MM.1S (cell line): Measurements from ENCODE around the gene RYR2.

Experiments used
- DNase-seq: peaks from one replicate; pipeline ENCODE4 v3.0.0-alpha.2; 2015
- H2AFZ ChIP-seq: fragments of 300-600 bp; sonication (generic); 2 replicates; pipeline ENCODE4 v1.6.0; 2016; ENCODE audit warnings: antibody characterized with exemption, low read length
- H3F3A ChIP-seq: fragments of 300-600 bp; sonication (generic); 2 replicates; pipeline ENCODE4 v1.6.1; 2016; ENCODE audit warnings: mild to moderate bottlenecking, antibody characterized with exemption, low read length, moderate library complexity, mixed read lengths; ENCODE audit not compliant: insufficient read depth
- H3K27ac ChIP-seq: fragments of 300-600 bp; sonication (generic); 2 replicates; pipeline ENCODE4 v1.5.1; 2016; ENCODE audit warnings: mild to moderate bottlenecking, low read length
- H3K27me3 ChIP-seq: fragments of 300-600 bp; sonication (generic); replicated peaks from 2 replicates; pipeline ENCODE4 v1.6.0; 2016; ENCODE audit warnings: low read length; ENCODE audit not compliant: insufficient read depth
- H3K36me3 ChIP-seq: fragments of 300-600 bp; sonication (generic); replicated peaks from 2 replicates; pipeline ENCODE4 v1.6.1; 2016; ENCODE audit warnings: mild to moderate bottlenecking, low read length, mixed read lengths; ENCODE audit not compliant: insufficient read depth
- H3K4me1 ChIP-seq: fragments of 300-600 bp; sonication (generic); 2 replicates; pipeline ENCODE4 v1.6.1; 2016; ENCODE audit warnings: low read length, mixed read lengths
- H3K4me2 ChIP-seq: fragments of 300-600 bp; sonication (generic); 2 replicates; pipeline ENCODE4 v1.6.0; 2016; ENCODE audit warnings: low read depth, low read length
- H3K4me3 ChIP-seq: fragments of 300-600 bp; sonication (generic); 2 replicates; pipeline ENCODE4 v1.5.1; 2016; ENCODE audit warnings: low read length, mixed read lengths
- H3K79me2 ChIP-seq: fragments of 300-600 bp; sonication (generic); 2 replicates; pipeline ENCODE4 v1.6.1; 2016; ENCODE audit warnings: mixed run types, low read length, mixed read lengths
- H3K9ac ChIP-seq: fragments of 300-600 bp; sonication (generic); 2 replicates; pipeline ENCODE4 v1.6.1; 2016; ENCODE audit warnings: low read length, mixed read lengths
- H3K9me2 ChIP-seq: fragments of 300-600 bp; sonication (generic); replicated peaks from 2 replicates; pipeline ENCODE4 v1.6.1; 2016; ENCODE audit warnings: mild to moderate bottlenecking, low read length, mixed read lengths; ENCODE audit not compliant: insufficient read depth
- H3K9me3 ChIP-seq: fragments of 300-600 bp; sonication (generic); replicated peaks from 2 replicates; pipeline ENCODE4 v1.6.1; 2016; ENCODE audit warnings: mild to moderate bottlenecking, low read length, mixed read lengths; ENCODE audit not compliant: insufficient read depth
- H4K20me1 ChIP-seq: fragments of 300-600 bp; sonication (generic); 2 replicates; pipeline ENCODE4 v1.6.1; 2016; ENCODE audit warnings: mild to moderate bottlenecking, low read length, moderate library complexity, mixed read lengths; ENCODE audit not compliant: insufficient read depth
- EZH2 ChIP-seq: fragments of 300-600 bp; sonication (generic); optimal IDR thresholded peaks from 2 replicates; pipeline ENCODE3; 2017; ENCODE audit warnings: low read depth, mild to moderate bottlenecking, antibody characterized with exemption, low read length, mixed read lengths
- EZH2phosphoT487 ChIP-seq: fragments of 300-600 bp; sonication (generic); IDR thresholded peaks from 2 replicates; pipeline ENCODE4 v1.6.1; 2018; ENCODE audit warnings: antibody characterized with exemption, low read length
- TF ChIP-seq, protein P1 (sequence below): fragments of 300-600 bp; sonication (generic); IDR thresholded peaks from 2 replicates; pipeline ENCODE4 v1.5.1; 2016; ENCODE audit warnings: antibody characterized with exemption, low read length, mixed read lengths

The RYR2 gene

DNA sequence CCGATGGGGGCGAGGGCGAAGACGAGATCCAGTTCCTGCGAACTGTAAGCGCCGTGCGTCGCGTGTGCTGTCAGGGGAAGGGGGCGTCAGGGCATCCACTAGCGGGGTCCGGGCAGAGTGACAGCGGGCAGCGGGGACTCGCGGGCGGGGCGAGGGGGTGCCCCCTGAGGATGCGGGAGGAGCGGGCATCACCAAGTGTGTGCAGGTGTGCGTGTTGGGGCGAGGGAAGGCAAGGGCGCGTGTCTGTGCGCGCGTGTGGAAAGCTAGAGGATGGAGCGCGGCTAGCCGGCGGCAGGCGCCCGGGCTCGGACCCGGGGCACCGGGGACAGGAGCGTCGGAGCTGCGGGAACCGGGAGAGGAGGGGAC lies 525 bp downstream of the RYR2 start:
- TF ChIP-seq EZH2phosphoT487 = no peak
- no peak for TF ChIP-seq EZH2
- TF ChIP-seq, protein P1, sequence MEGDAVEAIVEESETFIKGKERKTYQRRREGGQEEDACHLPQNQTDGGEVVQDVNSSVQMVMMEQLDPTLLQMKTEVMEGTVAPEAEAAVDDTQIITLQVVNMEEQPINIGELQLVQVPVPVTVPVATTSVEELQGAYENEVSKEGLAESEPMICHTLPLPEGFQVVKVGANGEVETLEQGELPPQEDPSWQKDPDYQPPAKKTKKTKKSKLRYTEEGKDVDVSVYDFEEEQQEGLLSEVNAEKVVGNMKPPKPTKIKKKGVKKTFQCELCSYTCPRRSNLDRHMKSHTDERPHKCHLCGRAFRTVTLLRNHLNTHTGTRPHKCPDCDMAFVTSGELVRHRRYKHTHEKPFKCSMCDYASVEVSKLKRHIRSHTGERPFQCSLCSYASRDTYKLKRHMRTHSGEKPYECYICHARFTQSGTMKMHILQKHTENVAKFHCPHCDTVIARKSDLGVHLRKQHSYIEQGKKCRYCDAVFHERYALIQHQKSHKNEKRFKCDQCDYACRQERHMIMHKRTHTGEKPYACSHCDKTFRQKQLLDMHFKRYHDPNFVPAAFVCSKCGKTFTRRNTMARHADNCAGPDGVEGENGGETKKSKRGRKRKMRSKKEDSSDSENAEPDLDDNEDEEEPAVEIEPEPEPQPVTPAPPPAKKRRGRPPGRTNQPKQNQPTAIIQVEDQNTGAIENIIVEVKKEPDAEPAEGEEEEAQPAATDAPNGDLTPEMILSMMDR = no peak
- Histone ChIP-seq H3F3A (no peaks in the 10 kb centered on the region), H2AFZ (no peak overlapping the region), H3K4me3 (no peak overlapping the region), H3K36me3 (no peaks in the 10 kb centered on the region), H3K4me2 (no peak overlapping the region), H3K9me3 (no peaks in the 10 kb centered on the region), H4K20me1 (no peaks in the 10 kb centered on the region), H3K27ac (no peak overlapping the region), H3K79me2 (no peaks in the 10 kb centered on the region), H3K9ac (no peak overlapping the region), H3K9me2 (no peaks in the 10 kb centered on the region), H3K27me3 (no peaks in the 10 kb centered on the region), H3K4me1 (no peaks in the 10 kb centered on the region)
- no peak for DNase-seq

GRCh38 chr1:237042892-237043576 lies 1.1 kb downstream of the RYR2 start:
- H4K20me1 ChIP-seq = no peaks in the 10 kb centered on the region
- H3K36me3 ChIP-seq = no peaks in the 10 kb centered on the region
- H3K79me2 ChIP-seq = no peaks in the 10 kb centered on the region
- no peak for TF ChIP-seq EZH2
- TF ChIP-seq, protein P1 = no peak
- no peak for TF ChIP-seq EZH2phosphoT487
- H3F3A ChIP-seq = no peaks in the 10 kb centered on the region
- H3K4me2 ChIP-seq = no peak overlapping the region
- H3K4me1 ChIP-seq = no peaks in the 10 kb centered on the region
- no peaks in the 10 kb centered on the region for H3K9me3 ChIP-seq
- DNase-seq = no peak
- no peak overlapping the region for H3K4me3 ChIP-seq
- no peak overlapping the region for H3K27ac ChIP-seq
- no peak overlapping the region for H3K9ac ChIP-seq
- H2AFZ ChIP-seq = no peak overlapping the region
- H3K27me3 ChIP-seq = no peaks in the 10 kb centered on the region
- no peaks in the 10 kb centered on the region for H3K9me2 ChIP-seq

GRCh38 chr1:237043846-237044636 lies 2.1 kb downstream of the RYR2 start:
- Histone ChIP-seq H3K9ac (no peak overlapping the region), H4K20me1 (no peaks in the 10 kb centered on the region), H3K4me1 (no peaks in the 10 kb centered on the region), H3F3A (no peaks in the 10 kb centered on the region), H2AFZ (no peak overlapping the region), H3K79me2 (no peaks in the 10 kb centered on the region), H3K4me3 (no peak overlapping the region), H3K4me2 (no peak overlapping the region), H3K36me3 (no peaks in the 10 kb centered on the region), H3K27me3 (no peaks in the 10 kb centered on the region), H3K9me2 (no peaks in the 10 kb centered on the region), H3K27ac (no peak overlapping the region), H3K9me3 (no peaks in the 10 kb centered on the region)
- TF ChIP-seq EZH2phosphoT487 (no peak), EZH2 (no peak)
- TF ChIP-seq, protein P1 = no peak
- DNase-seq = no peak
